ENCODE data around the gene FOXE3. TPM values are rescaled to one million over a fixed set of nuclear protein-coding genes. Genes with fewer than 3 reads are reported as not detected.

FOXE3 gene
- total RNA-seq, 4 donors from 2014 or later: not detected

- H3K4me1 ChIP-seq: no peaks in the 10 kb centered on the region
- no peak overlapping the region for H3K27ac ChIP-seq (replicated peaks in 1 of 4)
- no peaks in the 10 kb centered on the region for H3K9me3 ChIP-seq
- no peak for TF ChIP-seq CTCF (IDR thresholded peaks at IDR 0.05)
- TF ChIP-seq POLR2A (IDR thresholded peaks at IDR 0.05; ENCODE audit: low read depth): no peak
- H3K36me3 ChIP-seq: no peaks in the 10 kb centered on the region
- no peak for DNase-seq (ENCODE audit: extremely low spot score)
- no peak overlapping the region for H3K4me3 ChIP-seq
- peaks cover 0 to 45% (median 0%) of the 10 kb centered on the region in 4 donors for H3K27me3 ChIP-seq
- WGBS: 71% methylated on average over 5 of the region's 5 CpGs
- intact Hi-C loops (cut with DNase I): no loop called here
Measured at GRCh38 chr1:47405697-47406096, 10.4 kb upstream of the FOXE3 start.

- WGBS: 95% methylated on average over 5 of the region's 5 CpGs
- Histone ChIP-seq H3K4me3 (no peak overlapping the region), H3K27ac (replicated peaks in 1 of 4) (no peak overlapping the region), H3K27me3 (peaks cover 0 to 37% (median 0%) of the 10 kb centered on the region in 4 donors), H3K36me3 (no peaks in the 10 kb centered on the region), H3K9me3 (no peaks in the 10 kb centered on the region), H3K4me1 (no peaks in the 10 kb centered on the region)
- DNase-seq (ENCODE audit: extremely low spot score): no peak
- intact Hi-C loops (cut with DNase I): no loop called here
- TF ChIP-seq POLR2AphosphoS5 (IDR thresholded peaks at IDR 0.05): no peak
Measured at GRCh38 chr1:47406966-47407365, 9.1 kb upstream of the FOXE3 start.

- no peak for DNase-seq (ENCODE audit: extremely low spot score)
- intact Hi-C loops (cut with DNase I): no loop called here
- no peak overlapping the region for H3K27ac ChIP-seq (replicated peaks in 1 of 4)
- no peaks in the 10 kb centered on the region for H3K4me1 ChIP-seq
- TF ChIP-seq POLR2A (IDR thresholded peaks at IDR 0.05; ENCODE audit: low read depth) (no peak), EP300 (IDR thresholded peaks at IDR 0.05) (no peak), POLR2AphosphoS5 (IDR thresholded peaks at IDR 0.05) (no peak), CTCF (IDR thresholded peaks at IDR 0.05) (no peak)
- H3K4me3 ChIP-seq: no peak overlapping the region
- H3K36me3 ChIP-seq: no peaks in the 10 kb centered on the region
- 91% methylated on average over 3 of the region's 3 CpGs for WGBS
- peaks cover 0 to 37% (median 0%) of the 10 kb centered on the region in 4 donors for H3K27me3 ChIP-seq
- H3K9me3 ChIP-seq: no peaks in the 10 kb centered on the region
Measured at GRCh38 chr1:47407481-47407880, 8.6 kb upstream of the FOXE3 start.

GRCh38 chr1:47409311-47410067 lies 6.6 kb upstream of the FOXE3 start:
- H3K4me3 ChIP-seq: no peak overlapping the region
- no peaks in the 10 kb centered on the region for H3K9me3 ChIP-seq
- TF ChIP-seq EP300 (IDR thresholded peaks at IDR 0.05): no peak
- no peak for TF ChIP-seq POLR2AphosphoS5 (IDR thresholded peaks at IDR 0.05)
- no peak for TF ChIP-seq POLR2A (IDR thresholded peaks at IDR 0.05; ENCODE audit: low read depth)
- no peak for TF ChIP-seq CTCF (IDR thresholded peaks at IDR 0.05)
- peaks cover 0 to 26% (median under 1%) of the 10 kb centered on the region in 4 donors for H3K27me3 ChIP-seq
- no peaks in the 10 kb centered on the region for H3K36me3 ChIP-seq
- no peak for DNase-seq (ENCODE audit: extremely low spot score)
- no peak overlapping the region for H3K27ac ChIP-seq (replicated peaks in 1 of 4)
- WGBS: 54% methylated on average over 12 of the region's 12 CpGs
- intact Hi-C loops (cut with DNase I): no loop called here
- no peaks in the 10 kb centered on the region for H3K4me1 ChIP-seq

- Histone ChIP-seq H3K9me3 (no peaks in the 10 kb centered on the region), H3K27ac (replicated peaks in 1 of 4) (no peak overlapping the region), H3K4me1 (no peaks in the 10 kb centered on the region), H3K27me3 (peaks cover 0 to 31% (median 3%) of the 10 kb centered on the region in 4 donors), H3K36me3 (no peaks in the 10 kb centered on the region), H3K4me3 (no peak overlapping the region)
- intact Hi-C loops (cut with DNase I): no loop called here
- TF ChIP-seq EP300 (IDR thresholded peaks at IDR 0.05) (no peak), CTCF (IDR thresholded peaks at IDR 0.05) (no peak), POLR2A (IDR thresholded peaks at IDR 0.05; ENCODE audit: low read depth) (no peak), POLR2AphosphoS5 (IDR thresholded peaks at IDR 0.05) (no peak)
- no peak for DNase-seq (ENCODE audit: extremely low spot score)
- WGBS: 71% methylated on average over 3 of the region's 3 CpGs
Measured at GRCh38 chr1:47410068-47410455, 6.0 kb upstream of the FOXE3 start.

Measured in esophagus muscularis mucosa (tissue), 4 donors.